Left colon (tissue), 2 donors: ENCODE data around the gene KRT32. TPM values are rescaled to one million over a fixed set of nuclear protein-coding genes. Genes with fewer than 3 reads are reported as not detected.

Experiments used
- ATAC-seq: fragments of 200-7000 bp; cut with Tn5 transposase; one replicate; pipeline ENCODE4 v1.9.1; 2020; ENCODE audit warnings: mild to moderate bottlenecking, moderate library complexity
- DNase-seq, 2 donors: peaks; one replicate each; pipeline ENCODE4 v3.0.0-alpha.2; 2020
- intact Hi-C, 2 donors: fragments of 100-400 bp; cut with DNase I in 1 of 2; cut with micrococcal nuclease in 1 of 2; formaldehyde crosslinking; loops; one replicate each; pipeline versions ENCODE4 v1.11.2 to v1.14.0; 2022; cut with DNase I, micrococcal nuclease
- microRNA-seq, 2 donors: library from miRNA; unstranded; fragments of <30 nt; microRNA quantifications; one replicate each; pipeline versions ENCODE4 v1.1.0 to v1.2.0, GENCODE V29; 2020
- total RNA-seq, 2 donors: library from RNA; stranded (reverse); fragmentation: NEBNext Ultra II Directional; extraction: Animal tissue kit (Norgen Biotek cat#: 25700); gene quantifications; one replicate each; pipeline ENCODE4 v1.2.1, GENCODE V29; 2021
- donor health status: DM: no; HTN: no; CAD: no.
- donor health status: DM: yes; HTN: yes; CAD: no.

KRT32 gene
- total RNA-seq, 2 donors from 2014 or later, result not detected

DNA sequence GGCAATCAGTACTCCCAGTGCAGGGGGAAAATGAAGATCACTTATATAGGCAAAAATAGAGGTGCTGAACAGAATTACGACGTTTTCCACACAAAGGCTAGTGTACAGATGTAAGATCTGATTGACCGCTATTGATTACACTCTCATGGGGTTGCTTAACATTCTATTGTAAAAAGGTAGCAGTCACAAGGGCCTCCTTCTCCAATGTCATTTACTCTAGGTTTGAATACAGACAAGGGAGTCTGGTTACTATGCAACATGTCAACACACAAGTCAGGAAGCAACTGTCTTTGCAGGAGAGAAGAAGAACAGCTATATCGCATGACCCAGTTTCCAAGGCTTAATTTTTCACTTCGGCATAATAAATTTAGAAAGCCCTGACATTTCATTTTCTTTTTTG lies 50.7 kb downstream of the KRT32 start:
- intact Hi-C loops, result no loop called here
- DNase-seq (no peak), ATAC-seq (no peak)

DNA sequence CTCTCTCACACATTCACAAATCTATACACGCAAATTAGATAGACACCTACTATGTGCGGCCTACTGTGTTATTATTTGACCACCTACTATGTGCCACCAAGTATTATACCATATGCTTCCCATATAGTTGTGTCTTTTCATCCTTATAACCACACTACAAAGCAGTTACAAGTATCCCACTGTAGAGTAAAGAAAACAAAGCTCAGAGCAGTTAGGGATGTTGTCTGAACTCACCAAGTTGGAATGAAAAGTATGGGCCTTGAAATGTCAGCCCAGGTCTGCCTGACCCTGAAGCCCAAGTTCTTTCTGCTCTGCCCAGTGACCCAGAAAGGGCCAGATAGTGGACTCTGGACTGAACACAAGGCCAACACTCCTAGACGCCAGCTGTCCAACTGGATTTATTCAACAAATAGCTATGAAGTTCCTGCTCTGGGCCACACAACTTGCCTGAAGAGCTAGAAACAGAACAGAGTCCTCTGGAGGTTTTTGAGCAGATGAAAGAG lies 51.3 kb downstream of the KRT32 start:
- intact Hi-C loops, result no loop called here
- ATAC-seq (no peak), DNase-seq (no peak)

DNA sequence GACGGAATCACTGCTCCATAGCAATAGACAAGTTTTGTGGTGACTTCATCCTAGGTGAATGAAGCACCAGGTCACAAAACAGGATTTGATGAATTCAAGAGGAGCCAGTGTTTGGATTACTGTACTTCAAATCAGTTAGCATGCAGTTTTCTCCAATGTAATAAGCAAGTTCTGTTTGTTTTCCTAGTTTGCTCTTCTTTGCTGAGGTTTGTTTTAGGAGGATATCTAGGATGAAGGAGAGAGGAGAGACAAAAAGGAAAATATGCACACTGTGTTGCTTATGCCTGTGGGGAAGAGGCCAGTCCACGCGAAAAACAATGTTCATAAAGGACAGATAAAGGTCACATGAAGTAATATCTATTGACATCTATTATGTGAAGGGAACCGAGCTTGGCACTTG lies 51.8 kb downstream of the KRT32 start:
- intact Hi-C loops, result no loop called here
- ATAC-seq (no peak), DNase-seq (no peak)

DNA sequence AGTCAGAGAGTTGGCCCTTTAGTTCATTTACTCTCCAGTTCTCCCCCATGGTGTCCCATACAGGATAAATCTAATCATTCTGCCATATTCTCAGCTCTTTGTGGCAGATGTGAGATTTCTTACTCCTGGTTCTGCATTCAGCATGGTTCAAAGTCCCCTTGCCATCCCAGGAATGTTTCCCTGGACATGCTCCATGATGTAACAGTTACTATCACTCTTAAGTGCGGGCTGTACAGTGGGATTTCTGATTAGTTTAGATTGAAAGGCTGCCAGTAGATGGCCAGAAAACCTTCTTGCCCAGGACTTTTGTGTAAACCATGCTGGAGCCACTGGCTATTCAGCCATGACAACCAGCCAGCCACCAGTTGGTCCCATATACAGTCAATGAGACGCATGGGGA lies 53.2 kb downstream of the KRT32 start:
- DNase-seq (no peak), ATAC-seq (no peak)
- intact Hi-C loops, result no loop called here

DNA sequence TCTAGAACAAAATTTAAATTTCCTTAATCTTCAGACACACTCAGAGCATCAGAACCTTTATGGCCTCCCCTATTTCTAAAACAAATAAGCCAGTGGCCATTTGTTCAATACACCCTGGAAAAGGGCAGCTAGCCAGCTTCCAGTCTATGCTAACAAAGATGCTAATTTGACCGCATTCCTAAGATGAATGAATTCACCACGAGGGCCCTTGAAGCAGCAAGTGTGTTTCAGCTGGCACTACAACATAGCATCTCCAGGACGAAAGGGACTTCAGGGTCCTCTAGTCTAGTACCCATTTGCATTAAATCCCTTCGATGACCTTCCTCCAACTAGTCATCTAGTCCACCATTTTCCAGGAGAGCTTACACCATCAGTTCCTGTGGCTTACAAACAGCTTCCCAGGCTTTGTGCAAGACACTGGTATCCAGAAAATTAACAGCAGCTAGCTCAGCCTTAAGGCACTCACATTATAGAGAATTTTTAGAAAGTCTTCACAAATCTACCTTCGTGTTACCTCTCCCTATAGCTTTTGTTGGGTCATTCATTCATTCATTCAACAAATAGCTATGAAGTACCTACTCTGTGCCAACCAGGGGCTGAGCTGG lies 53.7 kb downstream of the KRT32 start:
- ATAC-seq (no peak), DNase-seq (no peak)
- intact Hi-C loops, result no loop called here

DNA sequence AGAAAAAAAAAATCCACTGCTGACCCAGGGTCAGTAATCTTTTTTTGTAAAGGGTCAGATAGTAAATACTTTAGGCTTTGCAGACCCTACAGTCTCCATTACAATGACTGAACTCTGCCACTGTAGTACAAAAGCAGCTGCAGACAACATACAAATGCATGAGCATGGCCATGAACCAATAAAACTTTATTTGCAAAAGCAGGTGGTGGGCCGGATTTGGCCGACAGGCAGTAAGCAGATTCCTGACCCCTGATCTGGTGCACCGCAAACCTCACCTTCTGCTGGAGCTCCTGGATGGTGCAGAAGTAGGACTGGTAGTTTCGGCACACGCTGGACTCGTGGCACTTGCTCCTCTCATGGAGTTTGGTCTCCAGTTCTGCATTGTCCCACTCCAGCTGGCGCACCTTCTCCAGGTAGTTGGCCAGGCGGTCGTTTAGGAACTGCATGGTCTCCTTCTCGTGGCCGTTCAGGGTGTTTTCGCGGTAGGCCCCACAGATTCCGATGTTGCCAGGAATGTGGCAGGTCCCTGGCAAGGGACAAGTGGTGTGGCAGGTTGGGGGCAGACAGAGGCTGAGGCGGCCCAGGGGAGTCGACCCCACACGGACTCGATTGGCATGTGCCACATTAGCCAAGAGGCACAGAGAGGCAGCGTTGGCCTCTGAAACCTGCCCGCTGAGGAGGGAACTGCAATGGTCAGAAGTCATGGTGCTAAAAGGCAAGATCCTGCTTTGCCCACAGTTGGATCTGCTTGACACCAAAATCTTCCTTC lies 55.9 kb downstream of the KRT32 start:
- ATAC-seq, result no peak
- DNase-seq, result no peak
- intact Hi-C loops, result no loop called here

Small RNAs within 50 kb of the gene (microRNA-seq; reads per million reads assigned to microRNA genes)
- gene MIR6510, result 0 to 0.53 reads per million in 2 donors

Other genes starting within 250 kb of the KRT32 start
- not detected for gene KRTAP9-2, start 240.7 kb downstream of the KRT32 start, total RNA-seq
- not detected for gene KRTAP9-3, start 234.9 kb downstream of the KRT32 start, total RNA-seq
- gene KRTAP9-8, start 229.4 kb downstream of the KRT32 start, total RNA-seq, result not detected
- not detected for gene KRTAP9-4, start 217.7 kb downstream of the KRT32 start, total RNA-seq
- not detected for gene KRTAP9-9, start 212.0 kb downstream of the KRT32 start, total RNA-seq
- not detected for gene KRTAP9-6, start 202.0 kb downstream of the KRT32 start, total RNA-seq
- gene KRTAP9-7, start 191.7 kb downstream of the KRT32 start, total RNA-seq, result not detected
- gene KRTAP29-1, start 164.5 kb downstream of the KRT32 start, total RNA-seq, result not detected
- not detected for gene KRTAP16-1, start 158.1 kb downstream of the KRT32 start, total RNA-seq
- not detected for gene KRTAP17-1, start 151.7 kb downstream of the KRT32 start, total RNA-seq
- gene KRT33A, start 116.6 kb downstream of the KRT32 start, total RNA-seq, result not detected
- not detected for gene KRT33B, start 97.6 kb downstream of the KRT32 start, total RNA-seq
- gene KRT34, start 85.1 kb downstream of the KRT32 start, total RNA-seq, result under 1 TPM in 1 of 2 donors, not detected in 1; 0.20 TPM
- gene KRT31, start 69.8 kb downstream of the KRT32 start, total RNA-seq, result not detected
- not detected for gene KRT37, start 42.8 kb downstream of the KRT32 start, total RNA-seq
- gene KRT38, start 26.4 kb downstream of the KRT32 start, total RNA-seq, result not detected
- gene KRT35, start 13.8 kb upstream of the KRT32 start, total RNA-seq, result not detected
- under 1 TPM in 1 of 2 donors, not detected in 1; 0.27 TPM for gene KRT36, start 22.5 kb upstream of the KRT32 start, total RNA-seq
- under 1 TPM in 1 of 2 donors, not detected in 1; 0.82 TPM for gene KRT13, start 38.2 kb upstream of the KRT32 start, total RNA-seq
- gene KRT15, start 51.5 kb upstream of the KRT32 start, total RNA-seq, result 10 to 100 TPM in 1 of 2 donors, 1 to 10 TPM in 1; 6.8 to 30.9 TPM
- gene KRT19, start 60.9 kb upstream of the KRT32 start, total RNA-seq, result 1,000 to 10,000 TPM; 1,911 to 3,076 TPM
- gene KRT9, start 104.7 kb upstream of the KRT32 start, total RNA-seq, result not detected
- gene KRT14, start 119.5 kb upstream of the KRT32 start, total RNA-seq, result under 1 TPM; 0.25 to 0.40 TPM
- not detected for gene KRT16, start 145.4 kb upstream of the KRT32 start, total RNA-seq
- gene KRT17, start 157.2 kb upstream of the KRT32 start, total RNA-seq, result under 1 TPM in 1 of 2 donors, not detected in 1; 0.70 TPM
- gene EIF1, start 221.5 kb upstream of the KRT32 start, total RNA-seq, result 100 to 1,000 TPM; 596 to 603 TPM
- gene GAST, start 244.9 kb upstream of the KRT32 start, total RNA-seq, result not detected